DMS 273 (cell line): ENCODE results near the gene DEPDC5.
A peak's percentile ranks its signal among the peaks of the same experiment; 100 is the strongest.
"Not testable (repeated sequence)": the region's sequence is repeated elsewhere in the genome, so short reads cannot be mapped to it uniquely, and the experiment has no call there.

Experiments used
- DNase-seq: peaks from one replicate; lab custom pipeline; 2025; ENCODE audit not compliant: unreplicated experiment; lab: John Stamatoyannopoulos, UW

The DEPDC5 gene

DNA sequence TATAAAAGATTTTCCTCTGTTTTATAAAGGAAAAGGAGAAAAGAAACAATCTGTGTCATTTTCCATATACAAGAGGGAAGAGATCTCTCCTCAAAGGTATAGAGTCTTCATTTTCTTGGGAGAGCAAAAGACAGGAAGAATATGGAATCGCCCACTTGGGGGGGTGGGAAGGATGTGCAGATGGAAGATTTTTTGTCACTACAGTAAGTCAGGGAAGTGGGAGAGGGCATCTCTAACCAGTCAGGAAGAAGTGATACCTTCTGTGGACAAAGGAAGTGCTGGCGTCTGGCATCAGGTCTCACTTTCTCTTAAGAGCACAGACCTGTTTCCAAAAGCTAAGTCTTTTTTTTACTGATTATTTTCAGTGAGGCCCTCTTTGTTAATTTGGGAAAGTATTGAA, 5.3 kb upstream of the DEPDC5 start:
- no peak for DNase-seq

DNA sequence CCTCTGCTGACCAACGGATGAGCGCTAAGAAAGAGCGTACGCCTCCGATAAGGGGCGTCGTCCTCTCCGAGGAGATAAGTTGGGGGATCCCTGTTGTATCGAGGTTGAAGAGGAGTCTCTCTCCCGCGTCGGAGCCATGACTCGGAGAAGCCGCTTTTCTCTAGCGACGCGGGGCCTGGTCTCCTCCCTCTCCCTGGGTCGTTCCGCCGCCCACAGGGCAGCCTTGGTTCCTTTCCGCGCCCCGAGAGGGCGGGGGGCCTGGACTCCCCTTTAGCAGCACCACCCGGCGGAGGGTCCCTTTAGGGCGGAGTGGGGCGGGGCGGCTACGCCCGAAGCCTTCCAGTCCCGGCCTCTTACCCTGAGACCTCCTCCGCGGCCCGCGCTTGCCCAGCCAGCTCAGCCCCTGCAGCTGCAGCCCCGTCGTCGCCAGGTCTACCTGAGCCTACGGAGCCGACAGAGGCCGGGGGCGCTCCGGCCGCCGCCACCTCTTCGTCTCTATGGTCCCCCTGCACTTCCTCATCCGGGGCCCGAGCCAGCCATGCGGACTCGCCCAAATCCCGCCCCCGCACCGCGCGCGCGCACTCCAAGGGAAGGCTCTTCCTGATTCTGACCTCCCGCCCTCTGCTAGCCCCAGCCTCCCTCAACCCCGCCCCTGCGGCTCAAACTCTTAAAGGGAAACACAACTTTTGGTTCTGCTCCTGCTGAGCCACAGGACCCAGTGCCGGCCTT, 4.0 kb upstream of the DEPDC5 start, which contains the start of gene PRR14L:
Gene PRR14L (minus strand): TSS at position 497 of the 729 bp plus-strand sequence. CDS start 11,272 bp downstream, outside the sequence.
- DNase-seq, result peak; percentile 96

DNA sequence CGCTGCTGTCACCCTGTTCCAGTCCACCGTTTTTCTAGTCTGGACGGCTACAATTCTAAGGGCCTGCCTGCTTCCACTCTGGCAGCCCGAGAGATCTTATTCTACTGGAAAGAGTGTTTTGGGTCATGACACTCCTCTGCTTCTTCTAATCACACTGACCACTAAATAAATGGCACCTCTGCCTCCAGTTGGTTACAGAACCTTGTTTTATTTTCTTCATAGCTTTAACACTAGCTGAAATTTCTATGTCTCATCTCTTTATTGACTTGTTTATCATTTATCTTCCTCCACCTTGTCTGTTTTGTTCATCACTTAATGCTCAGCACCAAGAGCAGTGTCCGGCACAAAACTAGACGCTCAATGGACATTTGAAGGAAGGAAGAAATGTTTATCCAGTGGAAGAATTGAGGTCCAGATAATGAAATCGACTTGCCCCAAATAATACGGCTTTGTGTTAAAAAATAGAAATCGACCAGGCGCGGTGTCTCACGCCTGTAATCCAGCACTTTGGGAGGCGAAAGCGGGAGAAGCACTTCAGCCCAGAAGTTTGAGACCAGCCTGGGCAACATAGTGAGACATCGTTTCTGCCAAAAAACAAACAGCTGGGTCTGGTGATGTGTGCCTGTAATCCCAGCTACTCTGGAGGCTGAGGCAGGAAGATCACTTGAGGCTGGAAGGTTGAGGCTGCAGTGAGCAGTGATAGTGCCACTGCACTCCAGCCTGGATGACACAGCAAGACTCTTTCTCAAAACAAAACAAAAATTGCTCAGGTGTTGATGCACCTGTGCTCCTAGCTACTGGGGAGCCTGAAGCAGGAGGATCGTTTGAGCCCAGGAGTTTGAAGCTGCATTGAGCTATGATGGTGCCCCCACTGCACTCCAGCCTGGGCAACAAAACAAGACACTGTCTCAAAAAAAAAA, 3.2 kb upstream of the DEPDC5 start:
- no peak for DNase-seq

DNA sequence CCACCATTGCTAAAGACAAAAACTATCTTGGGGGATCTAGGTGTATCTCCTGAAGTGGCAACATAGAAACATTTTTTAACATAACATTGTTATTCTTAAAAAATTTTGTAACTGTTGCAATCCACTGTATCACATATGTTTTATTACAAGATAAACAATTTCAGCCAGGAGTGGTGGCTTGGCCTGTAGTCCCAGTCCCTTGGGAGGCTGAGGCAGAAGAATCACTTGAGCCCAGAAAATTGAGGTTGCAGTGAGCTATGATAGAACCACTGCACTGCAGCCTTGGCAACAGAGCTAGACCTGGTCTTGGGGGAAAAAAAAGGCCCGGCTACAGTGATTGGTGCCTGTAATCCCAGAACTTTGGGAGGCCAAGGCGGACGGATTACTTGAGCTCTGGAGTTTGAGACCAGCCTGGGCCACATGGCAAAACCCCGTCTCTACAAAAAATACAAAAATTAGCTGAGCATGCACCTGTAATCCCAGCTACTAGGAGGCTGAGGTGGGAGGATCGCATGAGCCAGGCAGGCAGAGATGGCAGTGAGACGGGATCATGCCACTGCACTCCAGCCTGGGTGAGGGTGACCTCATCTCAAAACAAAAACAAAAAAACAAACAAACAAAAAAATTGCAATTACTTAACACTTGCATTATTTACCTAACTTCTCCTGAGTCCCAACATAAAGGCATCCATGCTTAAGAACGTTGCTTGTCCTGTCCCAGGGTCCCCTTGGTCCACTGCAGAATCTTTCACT, 1.5 kb upstream of the DEPDC5 start:
- DNase-seq, result no peak

DNA sequence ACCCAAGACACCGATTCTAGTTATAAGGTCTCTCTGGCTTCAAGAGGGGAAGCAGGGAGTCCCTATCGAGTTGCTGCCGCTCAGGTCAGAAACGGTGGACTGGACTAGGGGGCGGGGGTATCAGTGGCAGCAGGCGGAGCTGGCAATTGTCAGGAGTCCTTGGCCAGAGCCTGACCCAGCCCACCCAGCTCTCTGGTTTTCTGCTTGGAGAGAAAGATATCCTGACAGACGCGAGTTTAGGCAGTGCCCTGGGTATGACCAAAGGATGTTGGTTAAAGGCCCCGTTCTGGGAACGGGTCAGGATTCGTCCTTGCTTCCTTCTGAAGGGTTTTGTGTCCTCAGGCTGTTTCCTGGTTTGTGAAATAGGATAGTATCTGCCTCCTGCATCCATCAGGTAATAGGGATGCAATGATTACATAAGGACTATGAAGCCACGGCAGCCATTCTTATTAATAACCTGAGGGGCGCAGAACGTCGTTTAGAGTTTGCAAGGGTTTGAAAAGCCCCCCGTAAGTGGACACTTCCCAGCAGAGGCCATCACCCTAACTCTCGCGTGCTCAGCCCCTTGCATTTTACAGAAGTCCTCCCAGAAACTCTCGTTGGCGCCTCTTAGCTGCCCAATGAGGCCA, 700 bp upstream of the DEPDC5 start:
- DNase-seq, result peak; percentile 57

DNA sequence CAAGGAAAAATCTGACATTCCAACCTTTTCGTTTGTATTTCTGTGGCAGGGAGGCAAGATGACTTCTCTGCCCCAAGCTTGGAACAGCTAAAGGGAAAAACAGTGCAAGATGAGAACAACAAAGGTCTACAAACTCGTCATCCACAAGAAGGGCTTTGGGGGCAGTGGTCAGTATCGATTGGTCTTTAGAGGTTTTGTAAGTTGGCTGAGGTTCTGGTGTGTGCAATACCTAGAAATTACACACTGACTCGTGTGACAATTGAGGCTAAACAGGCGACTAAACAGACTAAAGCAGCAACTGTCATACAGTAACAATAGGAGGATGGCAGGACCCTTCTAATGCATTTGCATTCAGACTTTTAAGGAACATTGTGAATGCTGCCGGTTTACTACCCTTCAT, 994 bp downstream of the DEPDC5 start:
- no peak for DNase-seq

DNA sequence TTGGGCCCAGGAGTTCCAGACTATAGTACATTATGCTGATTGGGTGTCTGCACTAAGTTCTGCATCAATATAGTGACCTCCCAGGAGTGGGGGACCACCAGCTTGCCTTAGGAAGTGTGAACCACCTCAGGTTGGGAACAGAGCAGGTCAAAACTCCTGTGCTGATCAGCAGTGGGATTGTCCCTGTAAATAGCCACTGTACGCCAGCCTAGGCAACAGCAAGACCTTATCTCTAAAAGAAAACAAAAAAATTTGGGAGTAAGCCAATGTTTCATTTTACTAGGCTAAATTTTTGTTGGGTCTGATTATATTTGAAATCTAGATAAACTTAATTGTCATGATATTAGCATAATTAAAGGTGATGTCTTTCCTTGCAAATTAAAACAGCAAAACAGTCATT, 3.4 kb downstream of the DEPDC5 start:
- DNase-seq, result no peak

DNA sequence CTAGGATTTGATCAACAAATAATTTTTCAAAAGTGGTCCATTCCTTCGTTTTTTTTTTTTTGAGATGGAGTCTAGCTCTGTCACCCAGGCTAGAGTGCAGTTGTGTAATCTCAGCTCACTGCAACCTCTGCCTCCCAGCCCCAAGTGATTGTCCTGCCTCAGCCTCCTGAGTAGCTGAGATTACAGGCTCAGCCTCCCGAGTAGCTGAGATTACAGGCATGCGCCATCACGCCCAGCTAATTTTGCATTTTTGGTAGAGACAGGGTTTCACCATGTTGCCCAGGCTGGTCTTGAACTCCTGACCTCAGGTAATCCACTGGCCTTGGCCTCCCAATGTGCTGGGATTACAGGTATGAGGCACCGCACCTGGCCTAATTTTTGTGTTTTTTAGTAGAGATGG, 5.0 kb downstream of the DEPDC5 start:
- not testable (repeated sequence) for DNase-seq

DNA sequence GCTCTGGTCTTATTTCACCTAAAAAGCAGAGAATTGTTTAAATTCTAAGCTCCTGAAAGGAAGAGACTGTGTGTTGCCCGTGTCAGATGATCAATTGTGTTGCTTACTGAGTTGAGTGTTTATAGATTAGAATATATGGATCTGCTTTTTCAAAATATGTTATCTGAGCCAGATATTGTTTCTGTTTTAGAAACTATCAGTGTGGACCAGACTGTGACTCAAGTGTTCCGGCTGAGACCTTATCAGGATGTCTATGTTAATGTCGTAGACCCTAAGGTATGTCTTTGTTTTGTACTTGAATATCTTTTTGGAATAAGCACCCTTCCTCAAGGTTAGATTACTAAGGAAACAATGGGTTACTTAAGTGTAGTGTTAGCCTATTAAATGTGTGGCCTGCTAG, 11.0 kb downstream of the DEPDC5 start:
- DNase-seq, result no peak

DNA sequence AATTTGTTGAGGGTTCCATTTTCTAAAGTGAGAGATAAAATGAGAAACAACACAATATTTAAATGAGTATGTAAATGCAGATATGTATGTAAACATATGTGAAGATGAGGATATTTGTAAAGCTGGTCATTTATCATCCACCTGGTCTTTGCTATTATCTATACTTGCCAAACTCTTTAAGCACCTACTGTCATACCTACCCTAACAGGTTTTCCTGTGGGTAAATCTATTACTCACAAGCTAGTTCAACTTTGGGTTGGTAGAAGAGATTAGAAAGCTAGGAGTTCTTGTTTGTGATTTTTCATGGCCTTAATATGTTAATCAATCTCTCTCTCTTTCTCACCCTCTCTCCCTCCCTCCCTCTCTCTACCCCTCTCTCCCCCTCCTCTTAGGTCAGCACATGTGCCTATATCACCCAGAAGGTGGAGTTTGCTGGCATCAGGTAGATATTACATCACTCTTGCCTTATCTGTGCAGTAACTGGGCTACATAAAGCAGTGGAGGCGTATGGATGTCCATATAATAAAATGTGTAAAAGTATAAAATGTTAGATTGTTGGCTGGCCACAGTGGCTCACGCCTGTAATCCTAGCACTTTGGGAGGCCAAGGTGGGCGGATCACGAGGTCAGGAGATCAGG, 14.7 kb downstream of the DEPDC5 start:
- no peak for DNase-seq

DNA sequence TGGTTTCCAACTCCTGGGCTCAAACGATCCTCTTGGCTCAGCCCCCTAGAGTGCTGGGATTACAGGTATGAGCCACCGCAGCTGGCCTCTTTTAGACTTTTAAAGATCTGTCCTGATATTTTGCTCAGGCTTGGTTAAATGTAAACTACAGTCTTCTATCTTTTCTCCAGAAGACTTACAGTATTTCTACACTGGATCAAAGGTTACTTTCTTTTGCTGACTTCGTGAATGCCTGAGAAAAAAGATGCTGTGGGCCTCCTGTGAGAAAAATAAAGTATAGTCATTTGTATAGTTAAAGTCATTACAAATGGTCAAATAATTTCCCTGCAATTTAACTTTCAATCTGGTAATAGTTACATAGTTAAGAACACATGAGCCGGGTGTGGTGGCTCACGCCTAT, 19.6 kb downstream of the DEPDC5 start:
- DNase-seq, result no peak

DNA sequence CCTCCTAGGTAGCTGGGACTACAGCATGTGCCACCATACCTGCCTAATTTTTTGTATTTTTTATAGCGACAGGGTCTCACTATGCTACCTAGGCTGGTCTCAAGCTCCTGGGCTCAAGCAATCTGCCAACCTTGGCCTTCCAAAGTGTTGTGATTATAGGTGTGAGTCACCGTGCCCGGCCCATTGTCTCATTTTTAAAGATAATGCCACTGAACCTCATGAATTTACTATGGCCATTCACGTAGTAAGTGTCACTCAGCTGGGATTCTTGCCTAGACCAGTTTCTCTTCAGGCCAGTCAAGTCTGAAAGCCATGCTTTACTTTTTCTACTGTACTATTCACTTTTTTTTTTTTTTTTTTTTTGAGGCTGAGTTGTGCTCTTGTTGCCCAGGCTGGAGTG, 22.4 kb downstream of the DEPDC5 start:
- no peak for DNase-seq

DNA sequence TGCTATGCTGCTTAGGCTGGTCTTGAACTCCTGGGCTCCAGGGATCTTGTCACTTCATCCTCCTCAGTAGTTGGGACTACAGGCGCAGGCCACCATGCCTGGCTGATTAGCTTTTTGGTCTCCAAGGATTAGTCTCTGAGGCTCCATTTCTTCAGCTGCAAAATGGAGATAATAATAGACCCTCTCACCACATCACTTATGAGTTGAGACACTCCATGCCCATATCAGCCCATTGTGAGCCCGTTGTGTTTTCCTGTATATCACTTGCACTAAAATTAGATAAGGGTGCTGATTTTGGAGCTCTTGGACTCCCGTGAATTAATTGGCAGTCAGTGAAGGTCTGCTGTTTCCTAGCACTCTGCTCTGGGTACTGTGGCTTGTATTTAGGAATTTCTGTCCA, 36.0 kb downstream of the DEPDC5 start:
- no peak for DNase-seq

DNA sequence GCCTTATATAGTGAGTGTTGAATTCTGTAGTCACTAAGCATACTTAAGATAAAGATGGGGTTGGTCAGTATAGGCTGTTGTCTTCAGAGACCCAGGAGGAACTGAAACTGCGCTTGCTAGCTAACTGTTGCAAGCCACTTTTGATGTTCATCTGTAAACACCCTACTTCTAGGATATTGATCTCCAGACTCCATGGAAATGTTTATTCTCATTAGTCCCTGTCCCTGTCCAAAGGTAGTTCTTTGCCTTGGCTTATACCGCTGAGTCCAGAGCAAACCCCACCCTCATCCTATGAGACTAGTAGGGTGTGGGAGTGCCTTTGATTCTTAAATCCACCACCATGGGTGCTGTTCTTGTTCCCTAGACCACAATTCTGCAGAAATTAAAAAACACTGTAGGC, 36.4 kb downstream of the DEPDC5 start:
- no peak for DNase-seq

DNA sequence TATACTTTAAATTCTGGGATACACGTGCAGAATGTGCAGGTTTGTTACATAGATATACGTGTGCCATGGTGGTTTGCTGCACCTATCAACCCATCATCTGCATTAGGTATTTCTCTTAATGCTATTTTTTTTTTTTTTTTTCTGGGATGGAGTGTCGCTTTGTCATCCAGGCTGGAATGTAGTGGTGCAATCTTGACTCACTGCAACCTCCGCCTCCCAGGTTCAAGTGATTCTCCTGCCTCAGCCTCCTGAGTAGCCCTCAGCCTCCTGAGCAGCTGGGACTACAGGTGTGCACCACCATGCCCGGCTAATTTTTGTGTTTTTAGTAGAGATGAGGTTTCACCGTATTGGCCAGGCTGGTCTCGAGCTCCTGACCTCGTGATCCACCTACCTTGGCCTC, 45.5 kb downstream of the DEPDC5 start:
- not testable (repeated sequence) for DNase-seq

DNA sequence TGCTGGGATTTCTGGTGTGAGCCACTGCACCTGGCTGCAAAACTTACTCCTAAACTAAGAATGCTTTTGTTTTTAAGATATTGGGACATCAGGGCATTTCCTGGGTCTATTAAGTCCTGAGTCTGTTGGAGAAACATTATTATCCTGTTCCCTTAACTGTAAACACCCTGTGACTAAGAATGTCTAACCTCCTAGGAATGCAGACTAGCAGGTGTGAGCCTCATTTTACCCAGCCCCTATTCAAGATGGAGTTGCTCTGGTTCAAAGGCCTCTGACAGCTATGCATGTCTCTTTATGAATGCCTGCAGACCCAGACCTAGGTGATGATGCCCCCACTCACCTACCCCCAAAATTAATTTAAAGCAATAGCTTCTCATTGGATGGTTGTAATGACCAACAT, 46.2 kb downstream of the DEPDC5 start:
- DNase-seq, result no peak

DNA sequence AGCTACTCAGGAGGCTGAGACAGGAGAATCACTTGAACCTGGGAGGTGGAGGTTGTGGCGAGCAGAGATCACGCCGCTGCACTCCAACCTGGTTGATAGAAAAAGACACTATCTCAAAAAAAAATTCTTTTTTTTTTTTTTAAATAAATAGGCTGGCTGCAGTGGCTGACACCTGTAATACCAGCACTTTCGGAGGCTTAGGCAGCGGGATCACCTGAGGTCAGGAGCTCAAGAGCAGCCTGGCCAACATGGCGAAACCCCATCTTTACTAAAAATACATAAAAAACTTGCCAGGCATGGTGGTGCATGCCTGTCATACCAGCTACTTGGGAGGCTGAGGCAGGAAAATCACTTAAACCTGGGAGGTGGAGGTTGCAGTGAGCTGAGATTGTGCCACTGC, 47.0 kb downstream of the DEPDC5 start:
- not testable (repeated sequence) for DNase-seq

DNA sequence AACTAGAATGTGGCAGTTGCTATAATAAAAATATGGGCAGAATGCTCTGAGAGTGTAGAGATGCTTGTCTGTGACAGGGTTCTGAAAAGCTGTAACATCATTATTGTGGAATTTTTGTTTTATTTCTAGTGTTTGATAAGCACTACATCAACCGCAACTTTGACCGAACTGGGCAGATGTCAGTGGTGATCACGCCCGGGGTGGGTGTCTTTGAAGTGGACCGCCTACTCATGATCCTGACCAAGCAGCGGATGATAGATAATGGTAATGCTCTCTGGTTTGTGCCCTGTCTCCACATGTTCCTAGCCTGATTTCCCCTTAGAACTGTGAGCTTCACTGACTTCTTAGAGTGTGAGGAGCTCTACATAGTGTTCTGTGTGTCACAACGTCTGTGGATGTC, 48.8 kb downstream of the DEPDC5 start:
- DNase-seq, result no peak

DNA sequence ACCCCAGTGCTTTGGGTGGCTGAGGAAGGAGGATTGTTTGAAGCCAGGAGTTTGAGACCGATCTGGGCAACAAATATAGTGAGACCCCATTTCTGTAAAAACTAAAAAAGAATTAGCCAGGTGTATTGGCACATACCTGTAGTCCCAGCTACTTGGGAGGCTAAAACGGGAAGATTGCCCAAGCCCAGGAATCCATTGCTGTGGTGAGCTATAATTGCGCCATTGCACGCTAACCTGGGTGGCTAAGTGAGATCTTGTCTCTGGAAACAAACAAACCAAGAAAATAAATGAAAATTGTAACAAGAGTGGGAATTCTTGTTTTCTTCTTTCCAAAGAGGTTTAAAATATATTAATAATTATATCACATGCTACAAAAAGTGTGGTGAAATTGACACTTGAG, 52.9 kb downstream of the DEPDC5 start:
- no peak for DNase-seq

DNA sequence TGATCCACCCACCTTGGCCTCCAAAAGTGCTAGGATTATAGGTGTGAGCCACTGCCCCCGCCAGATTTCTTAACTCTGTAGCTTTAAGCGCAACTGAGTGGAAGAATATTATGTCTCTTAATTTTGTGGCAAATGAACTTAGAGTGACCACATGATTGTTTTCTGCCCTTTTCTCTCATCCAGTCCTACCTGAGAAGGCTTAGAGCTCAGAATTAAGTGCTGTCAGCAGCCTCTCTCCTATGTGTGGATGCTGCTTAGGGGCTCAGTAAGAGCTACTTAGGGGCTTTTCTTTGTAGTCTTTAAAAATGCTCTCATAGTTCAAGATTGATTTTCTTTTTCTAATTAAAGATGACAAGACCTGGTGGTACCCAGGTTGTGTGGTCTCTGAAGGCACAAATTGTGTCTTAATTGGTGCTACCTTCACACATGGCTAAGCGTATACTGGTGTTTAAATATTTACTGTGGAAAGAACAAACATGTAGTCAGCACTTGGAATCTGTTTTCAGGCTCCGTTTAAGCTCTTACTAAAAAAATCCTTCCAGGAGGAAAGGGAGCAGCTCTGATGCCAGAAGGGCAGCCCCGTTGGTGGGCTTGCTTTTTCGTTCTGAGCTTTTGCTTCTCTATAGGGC, 59.3 kb downstream of the DEPDC5 start:
- no peak for DNase-seq
